GM12874 (cell line): ENCODE data around the gene SLC9B2.

Experiments used
- CTCF ChIP-seq: IDR thresholded peaks from 2 replicates; pipeline ENCODE4 v1.5.1; 2011; ENCODE audit warnings: low read depth, mild to moderate bottlenecking, control low read depth, low read length, moderate library complexity; ENCODE audit not compliant: insufficient read depth

Gene SLC9B2

GRCh38 chr4:103076747-103077347 lies at the start of gene SLC9B2:
TSS of gene SLC9B2 (minus strand) at chr4:103076761. CDS start at chr4:103067550, 9,211 bp downstream.
- TF ChIP-seq CTCF = no peak

- no peak for TF ChIP-seq CTCF
These were observed 49.6 kb upstream of the SLC9B2 start for GRCh38 chr4:103126126-103126525.

- TF ChIP-seq CTCF = no peak
These were observed 46.6 kb upstream of the SLC9B2 start for GRCh38 chr4:103123114-103123513.

GRCh38 chr4:103118166-103118565 lies 41.6 kb upstream of the SLC9B2 start:
- TF ChIP-seq CTCF = no peak

- TF ChIP-seq CTCF = no peak
These were observed 35.0 kb upstream of the SLC9B2 start for GRCh38 chr4:103111598-103111997.

GRCh38 chr4:103108542-103108941 lies 32.0 kb upstream of the SLC9B2 start:
- no peak for TF ChIP-seq CTCF

- TF ChIP-seq CTCF = no peak
These were observed 29.2 kb upstream of the SLC9B2 start for GRCh38 chr4:103105558-103106356.
